SK-N-SH (cell line): ENCODE results near the gene SMU1. TPM values are rescaled to one million over a fixed set of nuclear protein-coding genes. Genes with fewer than 3 reads are reported as not detected.

Experiments used
- CTCF ChIA-PET: fragments of 300-600, 350-600 bp; formaldehyde crosslinking; extraction: SDS; loops from one replicate; lab custom pipeline; 2021; lab: Yijun Ruan, JAX
- POLR2A ChIA-PET: fragments of 350-600 bp; sonication (Branson Sonifier 250); formaldehyde crosslinking; extraction: SDS; loops from one replicate; lab custom pipeline; 2020; ENCODE audit warnings: antibody characterized with exemption, inconsistent platforms; lab: Yijun Ruan, JAX
- DNase-seq: peaks from one replicate; pipeline ENCODE4 v3.0.0; 2012
- H2AFZ ChIP-seq: fragments of 200-600 bp; sonication (generic); 2 replicates; pipeline ENCODE4 v1.8.1; 2016; ENCODE audit warnings: antibody characterized with exemption, mild to moderate bottlenecking, low read depth
- H3F3A ChIP-seq: fragments of 200-600 bp; sonication (generic); replicated peaks from 2 replicates; pipeline ENCODE3; 2016; ENCODE audit warnings: antibody characterized with exemption, mild to moderate bottlenecking; ENCODE audit not compliant: insufficient read depth
- H3K27ac ChIP-seq, 2 experiments: fragments of 200-500 bp in 1 of 2; fragments of 200-600 bp in 1 of 2; sonication (Bioruptor generic) in 1 of 2; sonication (generic), shearing (Covaris generic) in 1 of 2; 2 replicates each; pipeline versions ENCODE4 v1.5.1 to v1.6.1; 2014 to 2016; ENCODE audit warnings: low read depth in 2 of 2, inconsistent platforms in 1 of 2, low read length in 1 of 2, mild to moderate bottlenecking in 1 of 2, mixed read lengths in 1 of 2
- H3K27me3 ChIP-seq: fragments of 200-600 bp; sonication (generic), shearing (Covaris generic); 2 replicates; pipeline ENCODE4 v1.6.1; 2016; ENCODE audit warnings: mixed run types; ENCODE audit not compliant: insufficient read depth
- H3K36me3 ChIP-seq, 2 experiments: fragments of 200-500 bp in 1 of 2; fragments of 200-600 bp in 1 of 2; sonication (Bioruptor generic) in 1 of 2; sonication (generic) in 1 of 2; replicated peaks in 1 of 2; 2 replicates each; pipeline versions ENCODE3 to v1.5.1; 2014 to 2016; ENCODE audit warnings: low read length in 1 of 2, mild to moderate bottlenecking in 1 of 2; ENCODE audit not compliant: insufficient read depth in 2 of 2, control insufficient read depth in 1 of 2
- H3K4me1 ChIP-seq, 2 experiments: fragments of 200-500 bp in 1 of 2; fragments of 200-600 bp in 1 of 2; sonication (Bioruptor generic) in 1 of 2; sonication (generic), shearing (Covaris generic) in 1 of 2; 2 replicates each; pipeline versions ENCODE4 v1.5.1 to v1.6.1; 2014 to 2016; ENCODE audit warnings: low read depth in 1 of 2, low read length in 1 of 2, mixed run types in 1 of 2; ENCODE audit not compliant: insufficient read depth in 2 of 2, control insufficient read depth in 1 of 2
- H3K4me2 ChIP-seq: fragments of 200-600 bp; sonication (generic), shearing (Covaris generic); 2 replicates; pipeline ENCODE4 v1.6.1; 2017; ENCODE audit warnings: mixed run types
- H3K4me3 ChIP-seq, 2 experiments: fragments of 200-500 bp in 1 of 2; fragments of 200-600 bp in 1 of 2; sonication (Bioruptor generic) in 1 of 2; sonication (generic), shearing (Covaris generic) in 1 of 2; 2 replicates each; pipeline versions ENCODE4 v1.5.1 to v1.8.1; 2014 to 2016; ENCODE audit warnings: low read depth in 2 of 2, inconsistent platforms in 1 of 2, low read length in 1 of 2, mild to moderate bottlenecking in 1 of 2, mixed read lengths in 1 of 2, moderate library complexity in 1 of 2
- H3K79me2 ChIP-seq: fragments of 200-600 bp; sonication (generic); 2 replicates; pipeline ENCODE4 v1.8.1; 2017; ENCODE audit warnings: mild to moderate bottlenecking; ENCODE audit not compliant: insufficient read depth
- H3K9ac ChIP-seq: fragments of 200-600 bp; sonication (generic); 2 replicates; pipeline ENCODE4 v1.6.1; 2017; ENCODE audit warnings: mixed run types
- H3K9me2 ChIP-seq: fragments of 200-600 bp; sonication (generic); 2 replicates; pipeline ENCODE4 v1.6.1; 2017; ENCODE audit warnings: mixed run types
- H3K9me3 ChIP-seq: fragments of 200-600 bp; sonication (generic); 2 replicates; pipeline ENCODE4 v1.6.1; 2017; ENCODE audit warnings: mixed run types, mild to moderate bottlenecking, moderate library complexity
- H4K20me1 ChIP-seq: fragments of 200-600 bp; sonication (generic); 2 replicates; pipeline ENCODE4 v1.6.1; 2017; ENCODE audit warnings: mild to moderate bottlenecking, mixed run types; ENCODE audit not compliant: insufficient read depth
- CHD2 ChIP-seq: fragments of 150-350 bp; IDR thresholded peaks from 2 replicates; pipeline ENCODE4 v1.6.1; 2018; ENCODE audit warnings: low read length; ENCODE audit not compliant: partially characterized antibody
- EP300 ChIP-seq, 2 experiments: IDR thresholded peaks; 2 replicates each; pipeline versions ENCODE4 v1.4.0 to v1.6.1; 2012; ENCODE audit warnings: borderline replicate concordance in 1 of 2, low read depth in 1 of 2, low read length in 1 of 2
- EZH2phosphoT487 ChIP-seq: fragments of 200-600 bp; sonication (generic); IDR thresholded peaks from 2 replicates; pipeline ENCODE4 v1.6.1; 2017; ENCODE audit warnings: low read depth, mixed run types, mild to moderate bottlenecking, antibody characterized with exemption, moderate library complexity, borderline replicate concordance
- FOXJ3 ChIP-seq: sonication (generic); formaldehyde crosslinking; IDR thresholded peaks from 2 replicates; pipeline ENCODE4 v1.5.1; 2020; ENCODE audit warnings: mild to moderate bottlenecking, missing genetic modification reagents
- FOXM1 ChIP-seq: IDR thresholded peaks from 2 replicates; pipeline ENCODE4 v1.4.0; 2012; ENCODE audit warnings: low read depth, mild to moderate bottlenecking
- GABPA ChIP-seq: IDR thresholded peaks from 2 replicates; pipeline ENCODE4 v1.4.0; 2012; ENCODE audit warnings: low read depth, mild to moderate bottlenecking
- MXI1 ChIP-seq: IDR thresholded peaks from 2 replicates; pipeline ENCODE4 v1.6.1; 2012; ENCODE audit warnings: mild to moderate bottlenecking, low read depth, low read length, improper control_type of control experiment
- NRF1 ChIP-seq: IDR thresholded peaks from 2 replicates; pipeline ENCODE4 v1.6.1; 2012; ENCODE audit warnings: low read depth, mild to moderate bottlenecking, low read length
- RAD21 ChIP-seq: IDR thresholded peaks from 2 replicates; pipeline ENCODE4 v1.6.1; 2012; ENCODE audit warnings: mild to moderate bottlenecking, low read length
- RCOR1 ChIP-seq: fragments of 150-350 bp; IDR thresholded peaks from 2 replicates; pipeline ENCODE4 v1.6.1; 2017; ENCODE audit warnings: antibody characterized with exemption, low read length
- RFX5 ChIP-seq: IDR thresholded peaks from 2 replicates; pipeline ENCODE4 v1.6.1; 2012; ENCODE audit warnings: mild to moderate bottlenecking, improper control_type of control experiment, low read length
- RXRA ChIP-seq: IDR thresholded peaks from 2 replicates; pipeline ENCODE4 v1.4.0; 2012; ENCODE audit warnings: low read depth, mild to moderate bottlenecking, borderline replicate concordance
- TCF12 ChIP-seq: IDR thresholded peaks from 2 replicates; pipeline ENCODE4 v1.4.0; 2012
- WGBS: methylation state at CpG from one replicate; pipeline ENCODE4 v1.1.6; 2017; ENCODE audit warnings: low lambda C conversion rate; 5-methylcytosine and 5-hydroxymethylcytosine counted together
- polyA plus RNA-seq, 3 experiments: library from polyadenylated mRNA; depleted of rRNA; stranded (reverse); fragments of >200 nt; gene quantifications; 2 replicates each; pipeline ENCODE4 v1.2.3, GENCODE V29; 2012
- TF ChIP-seq, protein P1 (sequence below): IDR thresholded peaks from 2 replicates; pipeline ENCODE4 v1.6.1; 2012; ENCODE audit warnings: mild to moderate bottlenecking, low read depth, low read length, moderate library complexity
- TF ChIP-seq, protein P2 (sequence below): IDR thresholded peaks from 2 replicates; pipeline ENCODE4 v1.4.0; 2012; ENCODE audit warnings: low read depth, borderline replicate concordance
- TF ChIP-seq, protein P3 (sequence below): IDR thresholded peaks from 2 replicates; pipeline ENCODE4 v1.4.0; 2012; ENCODE audit warnings: low read depth
- TF ChIP-seq, protein P4 (sequence below): fragments of 200-600 bp; sonication (generic); IDR thresholded peaks from 2 replicates; pipeline ENCODE4 v1.6.1; 2017; ENCODE audit warnings: antibody characterized with exemption, mild to moderate bottlenecking, moderate library complexity

SMU1 gene
- polyA plus RNA-seq, 1 of the 3 experiments (the other 2 are of a cell fraction) = 9.8 TPM

DNA sequence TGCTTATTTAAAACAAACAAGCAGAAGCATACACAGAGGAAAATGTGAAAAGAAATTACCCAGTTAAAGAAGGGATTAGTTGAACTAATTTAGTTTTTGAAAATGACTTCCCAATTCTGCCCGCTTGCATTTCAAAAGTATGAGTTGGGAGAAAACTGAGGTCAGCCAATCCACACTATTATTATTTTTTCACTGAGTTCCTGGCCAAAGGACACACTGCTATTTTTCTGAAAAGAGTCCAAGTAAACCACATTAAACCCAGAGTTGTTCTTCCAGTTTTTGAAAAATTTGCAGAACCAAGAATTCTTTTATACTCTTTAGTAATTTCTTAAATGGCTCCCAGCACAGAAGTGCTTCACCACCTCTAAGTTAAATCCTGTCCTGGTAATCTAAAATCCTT lies 7.5 kb downstream of the SMU1 start:
- 0 out of 2 replicates have a peak, but pooled peaks cover 8% of the 10 kb centered on the region for H4K20me1 ChIP-seq
- no peak for DNase-seq
- no peaks in the 10 kb centered on the region for H3K9me3 ChIP-seq
- H3K36me3 ChIP-seq = peaks cover 70 to 73% of the 10 kb centered on the region in 2 experiments
- no peak overlapping the region for H3K4me2 ChIP-seq
- no peak overlapping the region for H3K4me3 ChIP-seq
- WGBS = 100% methylated on average over 1 of the region's 1 CpG
- H3K9me2 ChIP-seq = no peaks in the 10 kb centered on the region
- peaks cover 17% of the 10 kb centered on the region for H3F3A ChIP-seq
- no peak overlapping the region for H3K27ac ChIP-seq
- no peaks in the 10 kb centered on the region for H3K27me3 ChIP-seq
- TF ChIP-seq NRF1 (no peak), FOXM1 (no peak), TCF12 (no peak), FOXJ3 (CRISPR knock-in tag) (no peak), GABPA (no peak), EP300 (IDR thresholded peaks at IDR 0.05; ENCODE audit: borderline replicate concordance in 1 of 2, low read depth in 1 of 2, low read length in 1 of 2) (no peak), EZH2phosphoT487 (no peak), RFX5 (no peak), MXI1 (no peak), RAD21 (no peak), RCOR1 (no peak), CHD2 (no peak), RXRA (no peak)
- TF ChIP-seq, protein P1, sequence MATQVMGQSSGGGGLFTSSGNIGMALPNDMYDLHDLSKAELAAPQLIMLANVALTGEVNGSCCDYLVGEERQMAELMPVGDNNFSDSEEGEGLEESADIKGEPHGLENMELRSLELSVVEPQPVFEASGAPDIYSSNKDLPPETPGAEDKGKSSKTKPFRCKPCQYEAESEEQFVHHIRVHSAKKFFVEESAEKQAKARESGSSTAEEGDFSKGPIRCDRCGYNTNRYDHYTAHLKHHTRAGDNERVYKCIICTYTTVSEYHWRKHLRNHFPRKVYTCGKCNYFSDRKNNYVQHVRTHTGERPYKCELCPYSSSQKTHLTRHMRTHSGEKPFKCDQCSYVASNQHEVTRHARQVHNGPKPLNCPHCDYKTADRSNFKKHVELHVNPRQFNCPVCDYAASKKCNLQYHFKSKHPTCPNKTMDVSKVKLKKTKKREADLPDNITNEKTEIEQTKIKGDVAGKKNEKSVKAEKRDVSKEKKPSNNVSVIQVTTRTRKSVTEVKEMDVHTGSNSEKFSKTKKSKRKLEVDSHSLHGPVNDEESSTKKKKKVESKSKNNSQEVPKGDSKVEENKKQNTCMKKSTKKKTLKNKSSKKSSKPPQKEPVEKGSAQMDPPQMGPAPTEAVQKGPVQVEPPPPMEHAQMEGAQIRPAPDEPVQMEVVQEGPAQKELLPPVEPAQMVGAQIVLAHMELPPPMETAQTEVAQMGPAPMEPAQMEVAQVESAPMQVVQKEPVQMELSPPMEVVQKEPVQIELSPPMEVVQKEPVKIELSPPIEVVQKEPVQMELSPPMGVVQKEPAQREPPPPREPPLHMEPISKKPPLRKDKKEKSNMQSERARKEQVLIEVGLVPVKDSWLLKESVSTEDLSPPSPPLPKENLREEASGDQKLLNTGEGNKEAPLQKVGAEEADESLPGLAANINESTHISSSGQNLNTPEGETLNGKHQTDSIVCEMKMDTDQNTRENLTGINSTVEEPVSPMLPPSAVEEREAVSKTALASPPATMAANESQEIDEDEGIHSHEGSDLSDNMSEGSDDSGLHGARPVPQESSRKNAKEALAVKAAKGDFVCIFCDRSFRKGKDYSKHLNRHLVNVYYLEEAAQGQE = no peak
- TF ChIP-seq, protein P2, sequence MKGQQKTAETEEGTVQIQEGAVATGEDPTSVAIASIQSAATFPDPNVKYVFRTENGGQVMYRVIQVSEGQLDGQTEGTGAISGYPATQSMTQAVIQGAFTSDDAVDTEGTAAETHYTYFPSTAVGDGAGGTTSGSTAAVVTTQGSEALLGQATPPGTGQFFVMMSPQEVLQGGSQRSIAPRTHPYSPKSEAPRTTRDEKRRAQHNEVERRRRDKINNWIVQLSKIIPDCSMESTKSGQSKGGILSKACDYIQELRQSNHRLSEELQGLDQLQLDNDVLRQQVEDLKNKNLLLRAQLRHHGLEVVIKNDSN = no peak
- TF ChIP-seq, protein P3, sequence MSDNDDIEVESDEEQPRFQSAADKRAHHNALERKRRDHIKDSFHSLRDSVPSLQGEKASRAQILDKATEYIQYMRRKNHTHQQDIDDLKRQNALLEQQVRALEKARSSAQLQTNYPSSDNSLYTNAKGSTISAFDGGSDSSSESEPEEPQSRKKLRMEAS = no peak
- TF ChIP-seq, protein P4, sequence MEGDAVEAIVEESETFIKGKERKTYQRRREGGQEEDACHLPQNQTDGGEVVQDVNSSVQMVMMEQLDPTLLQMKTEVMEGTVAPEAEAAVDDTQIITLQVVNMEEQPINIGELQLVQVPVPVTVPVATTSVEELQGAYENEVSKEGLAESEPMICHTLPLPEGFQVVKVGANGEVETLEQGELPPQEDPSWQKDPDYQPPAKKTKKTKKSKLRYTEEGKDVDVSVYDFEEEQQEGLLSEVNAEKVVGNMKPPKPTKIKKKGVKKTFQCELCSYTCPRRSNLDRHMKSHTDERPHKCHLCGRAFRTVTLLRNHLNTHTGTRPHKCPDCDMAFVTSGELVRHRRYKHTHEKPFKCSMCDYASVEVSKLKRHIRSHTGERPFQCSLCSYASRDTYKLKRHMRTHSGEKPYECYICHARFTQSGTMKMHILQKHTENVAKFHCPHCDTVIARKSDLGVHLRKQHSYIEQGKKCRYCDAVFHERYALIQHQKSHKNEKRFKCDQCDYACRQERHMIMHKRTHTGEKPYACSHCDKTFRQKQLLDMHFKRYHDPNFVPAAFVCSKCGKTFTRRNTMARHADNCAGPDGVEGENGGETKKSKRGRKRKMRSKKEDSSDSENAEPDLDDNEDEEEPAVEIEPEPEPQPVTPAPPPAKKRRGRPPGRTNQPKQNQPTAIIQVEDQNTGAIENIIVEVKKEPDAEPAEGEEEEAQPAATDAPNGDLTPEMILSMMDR = no peak
- TF ChIP-seq, all 33 proteins: peak for 0
- ChIA-PET CTCF (no interaction called here), POLR2A (no interaction called here)
- H3K4me1 ChIP-seq = no peaks in the 10 kb centered on the region
- no peak overlapping the region for H3K9ac ChIP-seq
- H2AFZ ChIP-seq = no peak overlapping the region
- peaks cover 54% of the 10 kb centered on the region for H3K79me2 ChIP-seq
